NCI-H187 treated with DMSO at 0.1 percent for 48 hours (cell line): ENCODE measurements around the gene MEOX1.

Experiments
- DNase-seq: peaks from one replicate; lab custom pipeline; 2025; lab: John Stamatoyannopoulos, UW

Gene MEOX1

GRCh38 chr17:43679911-43680310, 18.2 kb upstream of the MEOX1 start:
- DNase-seq: no peak

- no peak for DNase-seq
Measured at GRCh38 chr17:43679401-43679800, 17.7 kb upstream of the MEOX1 start.

GRCh38 chr17:43676471-43676870, 14.7 kb upstream of the MEOX1 start:
- DNase-seq: no peak

- DNase-seq: no peak
Measured at GRCh38 chr17:43674394-43674793, 12.7 kb upstream of the MEOX1 start.

GRCh38 chr17:43673516-43674323, 12.0 kb upstream of the MEOX1 start:
- DNase-seq: no peak

GRCh38 chr17:43671755-43672519, 10.2 kb upstream of the MEOX1 start:
- DNase-seq: no peak

GRCh38 chr17:43671031-43671692, 9.4 kb upstream of the MEOX1 start:
- DNase-seq: no peak

GRCh38 chr17:43670645-43671030, 8.9 kb upstream of the MEOX1 start:
- no peak for DNase-seq

- no peak for DNase-seq
Measured at GRCh38 chr17:43669971-43670644, 8.4 kb upstream of the MEOX1 start.

- no peak for DNase-seq
Measured at GRCh38 chr17:43667947-43668348, 6.2 kb upstream of the MEOX1 start.

GRCh38 chr17:43667506-43667905, 5.8 kb upstream of the MEOX1 start:
- DNase-seq: no peak

GRCh38 chr17:43665937-43666236, 4.2 kb upstream of the MEOX1 start:
- DNase-seq: no peak

- no peak for DNase-seq
Measured at GRCh38 chr17:43665084-43665936, 3.6 kb upstream of the MEOX1 start.

GRCh38 chr17:43664096-43664495, 2.4 kb upstream of the MEOX1 start:
- no peak for DNase-seq

GRCh38 chr17:43663383-43663782, 1.7 kb upstream of the MEOX1 start:
- no peak for DNase-seq

- no peak for DNase-seq
Measured at GRCh38 chr17:43662413-43663141, 855 bp upstream of the MEOX1 start.

GRCh38 chr17:43660816-43661493, 767 bp downstream of the MEOX1 start:
- DNase-seq: no peak

GRCh38 chr17:43659823-43660617, 1.7 kb downstream of the MEOX1 start:
- DNase-seq: no peak

GRCh38 chr17:43658900-43659299, 2.8 kb downstream of the MEOX1 start:
- DNase-seq: no peak
